ENCODE data around the gene DBP. TPM values are rescaled to one million over a fixed set of nuclear protein-coding genes. Genes with fewer than 3 reads are reported as not detected.
"Not testable (repeated sequence)": the region's sequence is repeated elsewhere in the genome, so short reads cannot be mapped to it uniquely, and the experiment has no call there.

The DBP gene, protein sequence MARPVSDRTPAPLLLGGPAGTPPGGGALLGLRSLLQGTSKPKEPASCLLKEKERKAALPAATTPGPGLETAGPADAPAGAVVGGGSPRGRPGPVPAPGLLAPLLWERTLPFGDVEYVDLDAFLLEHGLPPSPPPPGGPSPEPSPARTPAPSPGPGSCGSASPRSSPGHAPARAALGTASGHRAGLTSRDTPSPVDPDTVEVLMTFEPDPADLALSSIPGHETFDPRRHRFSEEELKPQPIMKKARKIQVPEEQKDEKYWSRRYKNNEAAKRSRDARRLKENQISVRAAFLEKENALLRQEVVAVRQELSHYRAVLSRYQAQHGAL
- total RNA-seq (10 to 100 TPM in 1 of 2 donors, 1 to 10 TPM in 1; 6.2 to 16.6 TPM), polyA plus RNA-seq (ENCODE audit: insufficient read length in 2 of 2) (10 to 100 TPM; 14.0 to 16.2 TPM)
- long read RNA-seq, donor 1, full-length matches to known transcripts, result 10 of 16 reads
- long read RNA-seq, donor 1, partial matches to known transcripts, result 6 of 16 reads
- long read RNA-seq, donor 1, other reads (novel, unspliced or antisense), result 0 of 16 reads
- long read RNA-seq, donor 2, partial matches to known transcripts, result 0 of 4 reads
- long read RNA-seq, donor 2, other reads (novel, unspliced or antisense), result 0 of 4 reads
- long read RNA-seq, donor 3, partial matches to known transcripts, result 0 of 3 reads
- long read RNA-seq, donor 3, other reads (novel, unspliced or antisense), result 0 of 3 reads
- long read RNA-seq, donor 4, partial matches to known transcripts, result 0 of 5 reads
- long read RNA-seq, donor 4, other reads (novel, unspliced or antisense), result 0 of 5 reads

GRCh38 chr19:48636859-48637448 is at the start of gene DBP:
Gene DBP (minus strand): TSS chr19:48637379. CDS start chr19:48636994, 385 bp downstream.
- no peaks in the 10 kb centered on the region for H3K9me3 ChIP-seq (ENCODE audit: control insufficient read depth, insufficient read depth, low read length)
- DNase-seq (ENCODE audit: low read depth in 4 of 6, low spot score in 6 of 6), result no peak
- H3K27me3 ChIP-seq (ENCODE audit: control insufficient read depth, insufficient read depth, low read length), result no peaks in the 10 kb centered on the region
- H3K4me3 ChIP-seq (ENCODE audit: low read depth, low read length), result peak within 1 kb of the TSS; percentile 75
- H3K27ac ChIP-seq (ENCODE audit: low read depth, low read length), result peak within 1 kb of the TSS; percentile 97
- under 1% methylated on average over 35 of the region's 40 CpGs for WGBS (ENCODE audit: insufficient coverage)
- peaks cover 73% of the 10 kb centered on the region for H3K4me1 ChIP-seq (ENCODE audit: control insufficient read depth, insufficient read depth, low read length)
- H3K36me3 ChIP-seq (ENCODE audit: control insufficient read depth, insufficient read depth, low read length), result peaks cover 32% of the 10 kb centered on the region

GRCh38 chr19:48686637-48687036 is 49.5 kb upstream of the DBP start:
- H3K4me3 ChIP-seq (ENCODE audit: low read depth, low read length); H3K36me3 ChIP-seq (ENCODE audit: control insufficient read depth, insufficient read depth, low read length); H3K9me3 ChIP-seq (ENCODE audit: control insufficient read depth, insufficient read depth, low read length); H3K27me3 ChIP-seq (ENCODE audit: control insufficient read depth, insufficient read depth, low read length); DNase-seq (ENCODE audit: low read depth in 4 of 6, low spot score in 6 of 6); H3K27ac ChIP-seq (ENCODE audit: low read depth, low read length): not testable (repeated sequence)
- 93% methylated on average over 6 of the region's 7 CpGs for WGBS (ENCODE audit: insufficient coverage)
- H3K4me1 ChIP-seq (ENCODE audit: control insufficient read depth, insufficient read depth, low read length), result peaks cover 25% of the 10 kb centered on the region

DNA sequence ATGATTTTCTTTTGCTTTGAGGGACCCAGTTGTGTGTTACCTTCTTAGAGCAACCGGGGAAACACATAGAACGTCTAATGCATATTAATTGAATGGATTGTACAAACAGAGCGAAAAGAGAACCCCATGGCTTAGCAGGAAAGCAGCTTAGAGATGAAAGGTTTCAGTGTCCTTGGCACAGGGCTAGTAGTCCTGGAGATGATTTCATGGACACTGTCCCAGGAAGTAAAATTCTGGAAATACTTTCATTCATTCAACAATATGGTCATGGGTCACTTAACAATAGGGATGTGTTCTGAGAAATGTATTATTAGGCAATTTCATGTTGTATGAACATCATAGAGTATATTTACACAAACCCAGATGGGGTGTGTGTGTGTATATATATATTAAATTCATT is 48.9 kb upstream of the DBP start:
- DNase-seq (ENCODE audit: low read depth in 4 of 6, low spot score in 6 of 6), result peak in 2 of 6 donors; percentile 44 to 57
- H3K9me3 ChIP-seq (ENCODE audit: control insufficient read depth, insufficient read depth, low read length), result no peaks in the 10 kb centered on the region
- peak overlapping the region; percentile 33 for H3K27ac ChIP-seq (ENCODE audit: low read depth, low read length)
- peaks cover 25% of the 10 kb centered on the region for H3K4me1 ChIP-seq (ENCODE audit: control insufficient read depth, insufficient read depth, low read length)
- no peaks in the 10 kb centered on the region for H3K27me3 ChIP-seq (ENCODE audit: control insufficient read depth, insufficient read depth, low read length)
- WGBS (ENCODE audit: insufficient coverage), result 40% methylated on average over 2 of the region's 3 CpGs
- no peaks in the 10 kb centered on the region for H3K36me3 ChIP-seq (ENCODE audit: control insufficient read depth, insufficient read depth, low read length)
- no peak overlapping the region for H3K4me3 ChIP-seq (ENCODE audit: low read depth, low read length)

- DNase-seq (ENCODE audit: low read depth in 4 of 6, low spot score in 6 of 6), result no peak
- Histone ChIP-seq H3K36me3 (ENCODE audit: control insufficient read depth, insufficient read depth, low read length) (peaks cover 3% of the 10 kb centered on the region), H3K4me3 (ENCODE audit: low read depth, low read length) (no peak overlapping the region), H3K9me3 (ENCODE audit: control insufficient read depth, insufficient read depth, low read length) (no peaks in the 10 kb centered on the region), H3K27ac (ENCODE audit: low read depth, low read length) (peak overlapping the region; percentile 33), H3K4me1 (ENCODE audit: control insufficient read depth, insufficient read depth, low read length) (peaks cover 25% of the 10 kb centered on the region), H3K27me3 (ENCODE audit: control insufficient read depth, insufficient read depth, low read length) (no peaks in the 10 kb centered on the region)
- 88% methylated on average over 4 of the region's 9 CpGs for WGBS (ENCODE audit: insufficient coverage)
Observed at GRCh38 chr19:48685583-48685982, 48.4 kb upstream of the DBP start.

DNA sequence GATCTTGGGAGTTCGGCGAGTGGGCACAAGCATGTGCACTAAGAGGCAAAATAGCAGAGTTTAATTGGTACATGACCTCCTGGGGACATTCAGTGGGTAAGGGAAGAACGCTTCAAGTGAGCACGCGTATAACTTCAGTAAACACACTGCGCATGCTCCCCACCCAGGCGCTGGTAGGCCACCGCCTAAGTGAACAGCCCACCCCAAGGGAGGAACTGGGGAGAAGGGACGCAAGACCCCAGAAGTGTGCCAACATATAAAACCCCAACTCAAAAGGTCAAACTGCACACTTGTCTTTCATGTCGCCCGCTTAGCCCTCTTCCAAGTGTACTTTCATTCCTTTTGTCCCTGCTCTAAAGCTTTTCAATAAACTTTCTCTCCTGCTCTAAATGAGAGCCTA is 46.2 kb upstream of the DBP start:
- peak overlapping the region; percentile 58 for H3K27ac ChIP-seq (ENCODE audit: low read depth, low read length)
- no peaks in the 10 kb centered on the region for H3K27me3 ChIP-seq (ENCODE audit: control insufficient read depth, insufficient read depth, low read length)
- H3K36me3 ChIP-seq (ENCODE audit: control insufficient read depth, insufficient read depth, low read length), result peaks cover 7% of the 10 kb centered on the region
- WGBS (ENCODE audit: insufficient coverage), result 13% methylated on average over 11 of the region's 11 CpGs
- peaks cover 25% of the 10 kb centered on the region for H3K4me1 ChIP-seq (ENCODE audit: control insufficient read depth, insufficient read depth, low read length)
- peak overlapping the region; percentile 3 for H3K4me3 ChIP-seq (ENCODE audit: low read depth, low read length)
- H3K9me3 ChIP-seq (ENCODE audit: control insufficient read depth, insufficient read depth, low read length), result no peaks in the 10 kb centered on the region
- peak; percentile 63 to 94 (median 74) for DNase-seq (ENCODE audit: low read depth in 4 of 6, low spot score in 6 of 6)

GRCh38 chr19:48681127-48681470 is 43.9 kb upstream of the DBP start:
- peaks cover 7% of the 10 kb centered on the region for H3K36me3 ChIP-seq (ENCODE audit: control insufficient read depth, insufficient read depth, low read length)
- 87% methylated on average over 7 of the region's 7 CpGs for WGBS (ENCODE audit: insufficient coverage)
- H3K9me3 ChIP-seq (ENCODE audit: control insufficient read depth, insufficient read depth, low read length), result no peaks in the 10 kb centered on the region
- peaks cover 25% of the 10 kb centered on the region for H3K4me1 ChIP-seq (ENCODE audit: control insufficient read depth, insufficient read depth, low read length)
- H3K27ac ChIP-seq (ENCODE audit: low read depth, low read length), result no peak overlapping the region
- no peaks in the 10 kb centered on the region for H3K27me3 ChIP-seq (ENCODE audit: control insufficient read depth, insufficient read depth, low read length)
- H3K4me3 ChIP-seq (ENCODE audit: low read depth, low read length), result no peak overlapping the region
- DNase-seq (ENCODE audit: low read depth in 4 of 6, low spot score in 6 of 6), result no peak

DNA sequence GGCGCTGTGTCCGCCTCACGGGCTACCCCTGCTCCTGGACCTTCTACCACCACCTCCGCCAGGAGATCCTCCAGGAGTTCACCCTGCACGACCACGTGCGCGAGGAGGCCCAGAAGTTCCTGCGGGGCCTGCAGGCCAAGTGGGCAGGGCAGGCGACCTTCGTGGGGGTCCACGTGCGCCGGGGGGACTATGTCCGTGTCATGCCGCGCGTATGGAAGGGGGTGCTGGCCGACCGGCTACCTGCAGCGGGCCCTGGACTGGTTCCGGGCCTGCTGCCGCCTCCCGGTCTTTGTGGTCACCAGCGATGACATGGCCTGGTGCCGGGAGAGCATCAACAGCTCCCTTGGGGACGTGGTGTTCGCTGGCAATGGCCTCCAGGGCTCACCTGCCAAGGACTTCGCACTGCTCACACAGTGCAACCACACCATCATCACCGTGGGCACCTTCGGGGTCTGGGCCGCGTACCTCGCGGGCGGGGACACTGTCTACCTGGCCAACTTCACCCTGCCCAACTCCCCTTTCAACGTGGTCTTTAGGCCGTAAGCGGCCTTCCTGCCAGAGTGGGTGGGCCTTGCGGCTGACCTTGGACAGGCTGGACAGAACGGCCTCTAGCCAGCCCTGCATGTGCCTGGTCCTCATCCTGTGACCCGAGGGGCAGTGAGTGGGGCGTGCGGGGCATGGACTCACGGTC is 43.4 kb upstream of the DBP start:
- H3K27ac ChIP-seq (ENCODE audit: low read depth, low read length), result no peak overlapping the region
- peaks cover 26% of the 10 kb centered on the region for H3K4me1 ChIP-seq (ENCODE audit: control insufficient read depth, insufficient read depth, low read length)
- H3K36me3 ChIP-seq (ENCODE audit: control insufficient read depth, insufficient read depth, low read length), result peaks cover 7% of the 10 kb centered on the region
- no peak overlapping the region for H3K4me3 ChIP-seq (ENCODE audit: low read depth, low read length)
- WGBS (ENCODE audit: insufficient coverage), result 94% methylated on average over 45 of the region's 45 CpGs
- no peaks in the 10 kb centered on the region for H3K27me3 ChIP-seq (ENCODE audit: control insufficient read depth, insufficient read depth, low read length)
- H3K9me3 ChIP-seq (ENCODE audit: control insufficient read depth, insufficient read depth, low read length), result no peaks in the 10 kb centered on the region
- DNase-seq (ENCODE audit: low read depth in 4 of 6, low spot score in 6 of 6), result no peak

DNA sequence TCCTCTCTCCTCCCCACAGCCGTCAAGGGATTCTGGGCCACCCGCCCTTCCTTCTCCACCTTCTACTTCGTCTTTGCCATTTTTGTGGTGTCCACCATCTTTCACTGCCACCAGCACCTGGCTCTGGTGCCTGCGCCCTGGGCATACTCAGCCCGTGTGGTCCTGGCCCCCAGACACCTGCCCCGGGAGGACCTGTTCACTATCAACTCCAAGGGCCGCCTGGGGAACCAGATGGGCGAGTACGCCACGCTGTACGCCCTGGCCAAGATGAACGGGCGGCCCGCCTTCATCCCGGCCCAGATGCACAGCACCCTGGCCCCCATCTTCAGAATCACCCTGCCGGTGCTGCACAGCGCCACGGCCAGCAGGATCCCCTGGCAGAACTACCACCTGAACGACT is 42.8 kb upstream of the DBP start:
- peaks cover 27% of the 10 kb centered on the region for H3K4me1 ChIP-seq (ENCODE audit: control insufficient read depth, insufficient read depth, low read length)
- not testable (repeated sequence) for H3K27ac ChIP-seq (ENCODE audit: low read depth, low read length); H3K36me3 ChIP-seq (ENCODE audit: control insufficient read depth, insufficient read depth, low read length); H3K9me3 ChIP-seq (ENCODE audit: control insufficient read depth, insufficient read depth, low read length); H3K4me3 ChIP-seq (ENCODE audit: low read depth, low read length); DNase-seq (ENCODE audit: low read depth in 4 of 6, low spot score in 6 of 6); H3K27me3 ChIP-seq (ENCODE audit: control insufficient read depth, insufficient read depth, low read length)
- 92% methylated on average over 6 of the region's 19 CpGs for WGBS (ENCODE audit: insufficient coverage)

- H3K4me3 ChIP-seq (ENCODE audit: low read depth, low read length), result no peak overlapping the region
- WGBS (ENCODE audit: insufficient coverage), result no CpG with 5 or more reads among the region's 4 CpGs
- DNase-seq (ENCODE audit: low read depth in 4 of 6, low spot score in 6 of 6), result no peak
- H3K4me1 ChIP-seq (ENCODE audit: control insufficient read depth, insufficient read depth, low read length), result peaks cover 27% of the 10 kb centered on the region
- H3K27ac ChIP-seq (ENCODE audit: low read depth, low read length), result no peak overlapping the region
- peaks cover 5% of the 10 kb centered on the region for H3K27me3 ChIP-seq (ENCODE audit: control insufficient read depth, insufficient read depth, low read length)
- H3K36me3 ChIP-seq (ENCODE audit: control insufficient read depth, insufficient read depth, low read length), result peaks cover 7% of the 10 kb centered on the region
- no peaks in the 10 kb centered on the region for H3K9me3 ChIP-seq (ENCODE audit: control insufficient read depth, insufficient read depth, low read length)
Observed at GRCh38 chr19:48678201-48678600, 41.0 kb upstream of the DBP start.

All from spinal cord (tissue), 10 donors.